NCI-H2107 treated with DMSO at 0.1 percent for 48 hours (cell line): Measurements from ENCODE around the gene KCNH1.

Source experiments
- DNase-seq: peaks from one replicate; lab custom pipeline; 2025; ENCODE audit not compliant: unreplicated experiment; lab: John Stamatoyannopoulos, UW

KCNH1 gene

DNA sequence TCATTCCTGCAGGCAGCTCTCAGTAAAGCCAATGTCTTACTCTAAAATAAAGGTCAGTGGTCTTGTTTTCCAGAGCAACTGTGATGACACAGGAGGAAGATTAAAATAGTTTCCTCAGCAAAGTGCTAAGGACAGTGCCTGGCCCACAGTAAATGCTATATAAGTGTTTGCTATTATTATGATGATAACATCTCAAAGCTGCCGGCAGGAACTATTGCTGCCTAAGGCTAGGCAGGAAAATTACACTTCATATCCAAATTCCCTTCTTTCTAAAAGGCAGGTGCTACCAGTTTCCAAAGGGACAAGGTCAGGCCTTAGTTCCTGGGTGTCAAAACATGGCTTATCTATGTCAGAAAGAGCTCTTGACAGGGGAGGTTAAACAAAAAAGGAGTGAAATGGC, 403.9 kb downstream of the KCNH1 start:
- DNase-seq, result no peak

DNA sequence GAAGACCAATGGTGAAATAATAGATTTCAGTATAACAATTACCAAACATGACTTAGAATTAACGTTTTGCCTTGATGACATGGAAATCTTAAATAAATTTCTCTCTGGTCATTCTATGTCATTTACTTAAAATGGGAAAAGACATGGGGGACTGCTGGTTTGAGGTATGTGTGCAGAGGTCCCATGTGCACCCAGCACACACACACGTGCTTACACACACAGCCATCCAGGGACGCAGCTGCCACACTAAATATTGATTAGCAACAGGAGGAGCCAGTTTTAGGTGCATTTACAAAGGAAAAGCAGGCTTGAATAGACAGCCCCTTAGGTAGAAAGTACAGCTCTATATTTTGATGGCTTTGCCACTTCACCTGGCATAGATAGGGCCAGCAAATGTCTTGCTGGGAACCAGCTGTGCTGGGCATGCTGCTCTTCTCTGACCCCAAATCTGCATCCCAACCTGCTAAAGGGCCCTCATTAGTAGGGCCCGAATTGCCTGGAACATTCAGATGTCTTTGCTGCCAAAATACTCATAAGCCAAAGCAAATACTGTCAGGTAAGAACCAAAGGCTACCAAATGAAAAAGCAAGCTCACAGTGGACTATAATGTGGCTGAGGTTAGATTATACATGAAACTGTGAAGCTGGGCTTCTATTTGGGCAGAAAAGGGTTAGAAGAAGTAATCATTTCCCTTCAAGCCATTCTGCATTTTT, 405.4 kb downstream of the KCNH1 start:
- DNase-seq, result no peak

DNA sequence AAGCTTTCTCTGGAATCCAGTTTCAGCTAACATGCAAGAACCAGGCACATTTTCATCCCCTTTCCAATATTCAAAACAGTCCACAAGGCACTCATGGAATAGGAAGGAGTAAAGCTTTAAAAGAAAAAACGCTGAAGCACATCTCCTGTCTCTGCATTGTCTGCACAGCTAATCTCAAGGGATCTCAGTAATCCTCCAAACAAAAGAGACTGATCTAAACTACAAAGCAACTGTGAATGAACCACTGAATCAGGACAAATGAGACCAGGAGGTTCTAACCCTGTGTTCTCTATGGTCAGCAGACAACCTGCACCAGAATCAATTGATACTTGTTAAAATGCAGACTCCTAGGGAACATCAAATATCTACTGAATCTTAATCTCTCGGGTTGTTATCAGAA, 406.2 kb downstream of the KCNH1 start:
- DNase-seq, result no peak

DNA sequence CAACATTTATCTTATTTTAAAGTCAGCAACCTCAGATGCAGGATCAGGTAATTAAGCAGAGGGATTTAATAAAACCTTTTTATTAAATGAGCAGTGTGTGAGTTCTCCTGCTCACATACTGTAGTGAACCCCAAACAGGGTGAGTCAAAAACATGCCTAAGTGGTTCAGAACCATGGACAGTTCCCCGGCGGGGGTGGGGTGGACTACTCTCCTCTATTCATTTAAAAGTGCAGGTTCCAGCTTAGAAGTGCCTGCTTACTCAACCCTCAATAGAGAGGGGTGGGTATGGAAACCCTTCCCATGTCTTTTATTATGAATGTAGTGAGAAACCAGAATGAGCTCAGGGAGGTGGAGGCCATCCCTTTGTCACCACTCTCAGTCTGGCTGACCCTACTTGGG, 407.3 kb downstream of the KCNH1 start:
- no peak for DNase-seq

DNA sequence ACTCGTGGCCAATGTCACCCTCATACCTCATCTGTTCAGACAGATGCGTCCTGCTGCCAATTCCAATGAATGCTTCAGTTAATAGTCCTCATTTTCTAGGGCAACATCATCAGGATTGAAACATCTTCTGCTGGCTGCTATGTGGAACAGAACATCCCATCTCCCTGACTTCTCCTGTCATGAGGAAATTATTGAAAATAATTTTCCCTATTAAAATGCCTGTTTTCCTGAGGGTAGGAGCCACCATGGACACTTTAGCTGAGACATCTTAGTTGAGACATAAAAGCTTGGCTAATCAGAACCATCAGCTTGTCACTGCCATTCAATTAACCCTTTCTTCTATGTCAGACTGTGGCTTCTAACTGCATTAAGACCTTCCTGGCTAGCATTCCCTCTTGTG, 409.2 kb downstream of the KCNH1 start:
- no peak for DNase-seq

DNA sequence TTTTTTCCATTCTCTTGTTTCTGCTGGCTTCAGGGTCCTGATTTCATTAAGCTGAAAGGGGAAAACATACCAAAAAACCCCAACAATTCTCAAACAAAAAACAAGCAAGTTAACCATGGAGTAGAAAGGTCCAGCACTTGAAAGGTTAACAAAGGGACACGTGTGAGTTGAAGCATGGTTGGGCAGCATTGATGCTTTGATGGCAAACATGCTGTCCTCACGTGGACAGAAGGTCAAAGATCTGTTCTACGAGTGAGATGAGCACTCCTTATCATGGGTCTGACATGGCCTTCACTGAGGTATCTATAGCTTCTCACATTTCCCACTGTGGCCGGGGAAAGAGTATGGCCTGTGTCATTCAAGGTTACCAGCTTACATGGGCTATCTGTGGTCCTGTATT, 410.3 kb downstream of the KCNH1 start:
- DNase-seq, result no peak

DNA sequence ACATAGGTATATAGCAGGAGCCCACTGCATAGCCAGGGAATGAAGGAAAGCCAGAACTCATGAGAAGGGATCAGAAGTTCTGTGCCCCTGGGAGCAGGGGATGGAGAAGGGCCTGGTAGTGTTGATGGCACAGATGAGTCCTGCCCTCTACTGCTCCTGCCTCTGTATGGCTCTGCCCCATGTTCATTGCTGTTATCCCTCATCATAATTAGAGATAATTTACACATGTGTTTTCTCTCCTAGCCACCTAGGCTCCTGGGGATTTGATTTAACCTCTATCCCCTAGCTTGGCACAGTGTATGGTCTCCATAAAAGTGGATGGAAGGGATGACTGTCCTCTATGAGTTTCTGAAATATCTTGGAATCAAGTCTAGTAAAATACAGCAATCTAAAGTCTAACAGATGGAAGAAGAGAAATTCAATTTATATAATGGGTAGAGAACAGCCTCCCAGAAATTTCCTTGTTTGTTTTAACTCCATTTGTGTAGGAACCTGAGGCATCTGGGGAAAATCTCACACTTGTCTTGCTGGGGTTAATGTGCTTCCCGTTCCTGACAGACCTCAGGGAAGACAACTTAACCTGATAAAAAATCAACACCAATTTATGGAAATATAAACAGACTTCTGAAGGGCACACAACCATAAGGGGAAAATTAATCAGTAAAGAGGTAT, 411.4 kb downstream of the KCNH1 start:
- DNase-seq, result no peak

DNA sequence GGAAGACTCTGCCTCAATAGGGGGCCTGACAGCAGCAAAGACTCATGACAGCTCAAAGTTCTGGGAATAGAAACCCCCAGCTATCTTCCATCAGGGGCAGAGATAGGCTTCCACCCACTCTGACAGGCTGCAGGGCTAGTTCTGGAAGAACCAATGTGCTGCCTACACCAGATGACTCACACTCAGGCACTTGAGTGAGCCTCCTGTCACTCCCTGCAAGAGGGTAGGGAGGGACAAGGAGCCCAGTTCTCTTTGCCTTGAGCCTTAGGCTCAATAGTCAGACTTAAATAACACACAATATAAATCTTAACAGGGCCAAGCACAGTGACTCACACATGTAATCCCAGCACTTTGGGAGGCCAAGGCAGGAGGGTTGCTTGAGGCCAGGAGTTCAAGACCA, 418.9 kb downstream of the KCNH1 start:
- DNase-seq, result no peak

DNA sequence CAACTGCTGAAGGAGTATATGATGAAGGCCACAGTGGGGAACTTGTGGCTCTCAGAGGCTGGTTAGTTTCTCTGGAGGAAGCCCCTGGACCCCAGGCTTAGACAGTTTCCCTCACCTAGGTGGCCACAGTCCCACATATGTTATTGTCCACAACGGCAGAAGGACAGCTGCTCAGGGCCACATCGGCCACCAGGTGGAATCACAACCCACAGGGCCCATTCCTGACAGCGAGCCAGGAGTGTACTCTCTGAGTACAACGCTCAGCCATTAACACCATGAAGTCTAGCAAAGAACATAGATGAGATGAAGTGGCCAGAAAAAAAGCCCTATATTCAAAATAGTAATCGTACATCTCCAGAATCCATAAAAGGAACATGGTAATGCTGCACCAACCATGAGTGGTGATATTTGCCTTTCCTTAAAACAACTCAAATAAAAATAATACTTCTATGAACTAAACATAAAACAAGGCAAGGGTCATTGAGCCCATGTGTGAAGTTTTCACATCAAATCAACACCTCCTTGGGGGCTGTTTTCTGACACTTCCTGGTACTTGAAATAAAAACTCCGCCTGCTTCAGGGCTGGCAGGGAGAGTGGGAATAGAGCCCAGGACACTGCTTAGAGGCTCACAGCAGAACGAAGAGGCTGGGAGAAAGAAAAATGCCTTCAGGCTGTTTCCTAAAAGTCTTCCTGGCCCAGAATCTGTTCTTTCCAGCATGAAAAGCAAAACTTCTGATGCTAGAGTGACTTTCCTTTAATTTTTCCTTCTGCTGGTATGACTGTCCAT, 421.9 kb downstream of the KCNH1 start:
- DNase-seq, result no peak

DNA sequence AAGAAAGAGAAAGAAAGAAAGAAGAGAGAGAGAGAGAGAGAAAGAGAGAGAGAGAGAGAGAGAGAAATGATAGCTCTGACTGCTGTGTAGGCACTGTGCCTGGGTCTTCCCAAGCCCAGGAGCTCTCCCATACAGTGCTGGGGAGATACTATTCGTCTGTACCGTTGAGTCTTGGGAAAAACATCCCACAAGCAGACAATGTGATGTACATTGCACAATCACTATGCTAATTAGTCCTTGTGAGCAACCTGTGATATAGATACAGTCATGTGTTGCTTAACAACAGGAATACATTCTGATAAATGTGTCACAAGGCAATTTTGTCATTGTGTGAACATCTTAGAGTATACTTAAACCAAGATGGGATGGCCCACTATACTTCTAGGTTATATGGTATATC, 424.2 kb downstream of the KCNH1 start:
- no peak for DNase-seq

DNA sequence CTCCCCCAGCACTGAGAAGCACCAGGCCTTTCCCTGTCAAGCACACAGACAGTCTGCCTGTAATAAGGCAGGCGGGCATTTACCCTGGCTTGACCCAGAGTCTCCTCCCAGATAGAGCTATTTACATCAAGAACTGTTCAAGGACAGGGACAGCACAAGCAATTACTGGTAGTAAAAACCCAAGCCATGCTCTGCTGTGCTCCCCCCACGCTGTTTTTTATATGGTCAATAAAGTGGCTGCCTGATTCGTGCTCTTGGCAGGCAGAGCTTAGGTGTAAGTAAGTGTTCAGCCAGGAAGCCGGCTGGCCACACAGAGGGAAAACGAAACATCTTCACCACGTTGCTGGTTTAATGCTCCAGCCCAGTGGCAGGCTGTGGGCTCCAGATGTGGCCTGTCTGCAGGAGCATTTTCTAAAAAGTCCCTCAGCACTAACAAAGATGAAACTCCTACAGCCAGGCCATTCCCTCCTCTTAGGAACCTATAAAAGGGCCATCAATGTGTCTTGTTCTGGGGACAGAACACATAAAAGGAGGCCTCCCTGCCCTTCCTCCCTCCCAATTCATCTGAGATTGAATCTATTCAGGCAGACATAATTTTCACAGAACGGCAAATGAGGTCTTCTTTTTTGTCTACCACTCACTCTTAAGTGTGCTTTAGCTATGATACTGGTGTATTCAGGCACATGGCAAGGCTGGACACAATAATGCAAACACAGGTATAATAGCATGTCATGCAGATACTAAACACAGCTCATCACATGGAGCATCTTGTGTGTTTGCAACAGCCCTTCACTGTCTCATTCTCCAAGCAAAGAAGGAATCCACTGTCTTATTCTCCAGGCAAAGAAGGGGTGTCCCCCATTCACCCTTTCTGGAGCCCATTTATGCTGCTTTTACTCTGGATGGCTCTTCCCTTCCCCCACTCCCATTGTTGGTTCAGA, 426.4 kb downstream of the KCNH1 start:
- no peak for DNase-seq

DNA sequence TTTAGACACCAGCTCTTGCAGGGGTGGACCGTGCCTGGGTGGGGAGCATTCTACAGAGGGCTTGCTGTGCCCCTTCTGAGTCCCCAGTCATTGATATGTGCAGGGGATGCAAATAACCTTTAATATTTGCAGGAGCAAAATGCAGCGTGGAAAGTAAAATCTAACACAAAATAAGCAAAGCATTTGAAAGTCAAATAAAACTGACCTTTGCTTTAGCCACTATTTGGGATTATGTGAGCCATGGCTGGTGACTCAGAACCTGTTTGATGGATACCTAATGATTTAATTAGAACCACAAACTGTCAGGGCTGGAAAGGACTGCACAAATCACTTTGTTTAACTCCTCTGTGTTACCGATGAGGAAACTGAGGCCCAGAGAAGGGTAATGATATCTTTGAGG, 427.7 kb downstream of the KCNH1 start:
- DNase-seq, result no peak

DNA sequence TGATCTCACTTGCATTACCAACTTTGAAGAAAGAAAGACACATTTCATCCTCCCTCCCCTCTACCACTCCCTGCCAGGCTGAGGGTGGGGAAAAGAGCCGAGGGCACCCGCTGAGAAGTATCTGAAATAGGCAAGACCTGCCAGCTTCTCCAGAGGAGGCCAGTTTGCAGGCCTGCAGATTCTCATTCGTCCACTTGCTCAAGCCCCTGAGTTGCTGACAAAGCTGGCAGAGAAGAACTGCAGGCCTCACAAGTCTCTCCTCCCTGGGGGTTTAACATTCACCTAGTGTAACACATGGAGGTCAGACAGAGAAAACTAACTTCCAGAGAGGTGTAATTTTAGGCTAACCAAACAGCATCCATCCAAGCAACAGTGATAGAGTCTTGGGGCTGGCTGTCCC, 428.9 kb downstream of the KCNH1 start:
- no peak for DNase-seq

DNA sequence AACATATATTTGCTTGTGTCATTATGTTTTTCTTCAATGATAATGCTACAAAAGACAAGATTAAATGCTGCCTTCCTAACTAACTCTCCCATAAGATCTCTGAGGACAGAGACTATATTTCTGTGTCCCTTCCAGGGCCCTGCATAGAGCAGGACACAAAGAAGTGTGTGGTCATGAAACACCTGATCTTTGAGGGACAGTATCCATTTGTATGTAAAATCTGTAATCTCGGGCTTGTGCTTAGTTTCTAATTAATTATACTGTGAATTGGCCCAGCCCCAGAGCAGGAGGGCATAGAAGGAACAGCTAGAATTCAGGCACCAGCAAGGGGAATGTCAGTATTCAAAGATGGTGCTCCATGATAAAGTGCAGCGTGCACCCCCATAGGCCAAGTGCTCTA, 430.4 kb downstream of the KCNH1 start:
- DNase-seq, result no peak

DNA sequence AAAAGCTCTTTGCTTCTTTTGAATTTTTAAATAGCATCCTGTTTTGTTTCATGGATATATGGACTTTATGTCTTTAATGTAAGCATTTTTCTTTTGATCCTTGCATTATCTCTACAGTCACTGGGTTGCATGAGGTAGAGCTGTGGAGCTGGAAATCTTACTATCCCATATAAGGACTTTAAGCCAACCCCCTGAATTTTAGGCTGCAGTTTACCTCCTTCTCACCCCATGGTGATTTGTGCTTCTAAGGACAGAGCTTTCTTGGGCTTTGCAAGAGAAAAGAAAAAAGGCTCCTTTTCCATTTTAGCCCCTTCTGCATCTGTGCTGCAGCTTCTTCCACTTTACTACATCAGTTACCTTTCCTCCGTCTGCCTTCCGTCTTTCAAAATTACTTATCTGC, 431.4 kb downstream of the KCNH1 start:
- DNase-seq, result no peak

DNA sequence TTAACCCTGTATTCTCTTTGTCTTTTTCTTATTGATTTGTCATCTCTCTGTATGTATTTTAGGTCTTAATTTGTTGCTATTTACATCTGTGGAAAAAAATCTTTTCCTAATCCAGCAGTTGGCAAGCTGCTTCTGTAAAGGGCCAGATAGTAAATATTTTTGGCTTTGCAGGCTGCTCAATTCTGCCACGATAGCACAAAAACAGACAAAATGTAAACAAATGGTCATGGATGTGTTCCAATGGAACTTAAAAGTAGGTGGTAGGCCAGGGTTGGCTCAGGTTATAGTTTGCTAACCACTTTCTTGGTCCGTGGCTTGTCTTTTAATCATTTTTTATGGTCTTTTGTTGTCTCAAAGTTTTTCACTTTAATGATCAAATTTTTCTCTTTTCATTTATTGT, 433.4 kb downstream of the KCNH1 start:
- DNase-seq, result no peak

DNA sequence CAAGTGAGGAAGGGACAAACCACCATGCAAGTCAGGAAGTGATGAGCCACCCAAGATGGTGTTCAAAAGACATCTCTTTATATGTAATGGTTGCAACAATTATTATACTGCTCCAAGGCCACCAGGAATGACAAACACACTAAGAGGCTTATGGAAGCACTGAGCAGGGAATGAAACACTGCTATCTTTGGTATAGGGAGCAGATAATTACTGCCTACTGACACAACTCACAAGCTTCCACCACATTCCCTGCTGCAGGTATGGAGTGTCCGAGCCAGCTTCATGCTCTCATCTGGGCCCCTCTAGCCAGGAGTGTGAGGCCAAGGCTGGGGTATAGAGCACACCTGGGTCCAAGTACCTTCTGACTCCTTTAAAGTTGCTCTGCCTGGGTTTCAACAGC, 433.9 kb downstream of the KCNH1 start:
- DNase-seq, result no peak

DNA sequence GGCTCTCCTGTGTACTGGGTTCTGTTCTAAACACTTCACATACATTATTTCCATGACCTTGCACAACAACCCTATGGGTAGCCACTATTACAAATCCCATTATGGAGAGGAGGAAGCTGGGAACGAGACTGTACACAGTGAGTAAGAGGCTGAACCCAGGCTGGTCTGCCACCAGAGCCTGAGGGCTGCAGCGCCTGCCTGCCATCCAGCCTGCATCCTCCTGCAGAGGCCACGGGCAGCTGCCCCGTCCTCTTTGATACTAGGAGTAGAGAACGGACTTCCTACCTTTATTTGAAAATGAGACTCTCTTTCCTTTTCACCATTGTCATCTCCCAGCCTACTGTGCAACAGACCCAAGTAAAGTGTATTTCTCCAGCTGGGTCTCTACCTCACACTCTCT, 435.3 kb downstream of the KCNH1 start:
- no peak for DNase-seq

DNA sequence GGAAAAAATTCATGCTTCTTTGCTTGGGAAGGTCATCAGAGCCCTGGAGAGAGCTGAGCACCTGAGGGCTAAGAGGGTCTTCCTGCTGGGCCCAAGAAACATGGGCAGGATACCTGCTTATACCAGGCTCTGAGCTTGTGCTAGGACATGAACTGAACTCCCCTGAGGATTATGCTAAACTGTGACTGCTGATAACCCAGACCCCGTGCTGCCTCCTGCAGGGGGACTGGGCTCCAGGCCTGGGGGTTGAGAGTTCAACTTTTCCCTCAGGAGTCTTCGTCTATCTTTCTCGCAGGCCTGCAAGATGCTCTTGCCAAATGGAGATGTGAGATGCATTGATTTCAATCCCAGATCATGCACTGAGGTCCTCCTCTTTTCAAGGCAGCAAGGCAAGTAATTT, 436.8 kb downstream of the KCNH1 start:
- DNase-seq, result no peak

DNA sequence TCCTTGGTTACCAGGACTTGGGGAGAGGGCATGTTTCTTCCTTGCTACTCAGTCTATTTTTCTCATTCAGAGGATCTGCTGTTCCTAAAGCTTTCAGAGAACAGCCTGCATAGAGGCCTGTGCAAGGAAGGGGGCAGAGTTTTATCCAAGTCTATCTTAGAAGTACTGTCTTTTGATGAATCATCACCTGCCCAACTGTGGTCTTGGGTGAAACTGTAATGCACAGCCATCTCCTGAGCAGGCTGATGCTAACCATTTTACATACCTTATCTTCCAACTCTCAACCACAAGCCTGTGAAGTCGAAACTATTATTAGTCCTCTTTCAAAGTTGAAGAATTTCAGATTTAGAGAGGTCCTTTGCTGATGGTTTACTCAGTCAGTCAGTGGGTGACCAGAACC, 437.2 kb downstream of the KCNH1 start:
- DNase-seq, result no peak

DNA sequence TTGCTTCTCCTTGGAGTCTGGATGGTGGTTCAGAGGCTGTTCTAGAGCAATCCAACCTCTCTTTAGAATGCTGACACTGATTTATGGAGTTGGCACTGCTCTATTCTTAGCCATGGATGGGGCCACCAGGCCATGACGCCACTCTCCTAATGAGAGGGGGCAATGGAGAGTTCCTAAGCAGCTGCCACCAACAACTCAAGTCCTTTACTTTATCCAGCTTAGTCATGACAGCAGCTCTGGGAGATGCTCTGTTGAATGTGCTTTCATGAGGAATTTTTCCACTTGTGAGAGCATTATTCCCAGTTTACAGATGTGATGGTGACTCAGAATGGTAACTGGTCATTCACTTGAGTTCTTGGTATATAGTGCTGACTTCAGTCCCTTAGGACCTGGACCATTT, 438.9 kb downstream of the KCNH1 start:
- no peak for DNase-seq
